Adipocyte (in vitro differentiated cells): ENCODE measurements around the gene CHMP6.

Experiments used
- DNase-seq: peaks from one replicate; pipeline ENCODE4 v3.0.0-alpha.2; 2015; ENCODE audit warnings: low read depth
- H3K27me3 ChIP-seq: replicated peaks from 2 replicates; pipeline ENCODE4 v1.7.0; 2013; ENCODE audit warnings: mild to moderate bottlenecking, low read length, moderate library complexity; ENCODE audit not compliant: control insufficient read depth, insufficient read depth
- H3K36me3 ChIP-seq: 2 replicates; pipeline ENCODE4 v1.7.0; 2013; ENCODE audit warnings: low read length, mild to moderate bottlenecking, moderate library complexity; ENCODE audit not compliant: control insufficient read depth, insufficient read depth, severe bottlenecking
- H3K4me1 ChIP-seq: 2 replicates; pipeline ENCODE4 v1.7.0; 2013; ENCODE audit warnings: mild to moderate bottlenecking, low read length, moderate library complexity; ENCODE audit not compliant: control insufficient read depth, insufficient read depth
- H3K4me3 ChIP-seq: 2 replicates; pipeline ENCODE4 v1.7.0; 2013; ENCODE audit warnings: mild to moderate bottlenecking, low read length, moderate library complexity
- H3K9ac ChIP-seq: 2 replicates; pipeline ENCODE4 v1.7.0; 2013; ENCODE audit warnings: mild to moderate bottlenecking, low read length, moderate library complexity
- H3K9me3 ChIP-seq: 2 replicates; pipeline ENCODE4 v1.7.0; 2013; ENCODE audit warnings: mild to moderate bottlenecking, low read length, moderate library complexity; ENCODE audit not compliant: control insufficient read depth

The CHMP6 gene

DNA sequence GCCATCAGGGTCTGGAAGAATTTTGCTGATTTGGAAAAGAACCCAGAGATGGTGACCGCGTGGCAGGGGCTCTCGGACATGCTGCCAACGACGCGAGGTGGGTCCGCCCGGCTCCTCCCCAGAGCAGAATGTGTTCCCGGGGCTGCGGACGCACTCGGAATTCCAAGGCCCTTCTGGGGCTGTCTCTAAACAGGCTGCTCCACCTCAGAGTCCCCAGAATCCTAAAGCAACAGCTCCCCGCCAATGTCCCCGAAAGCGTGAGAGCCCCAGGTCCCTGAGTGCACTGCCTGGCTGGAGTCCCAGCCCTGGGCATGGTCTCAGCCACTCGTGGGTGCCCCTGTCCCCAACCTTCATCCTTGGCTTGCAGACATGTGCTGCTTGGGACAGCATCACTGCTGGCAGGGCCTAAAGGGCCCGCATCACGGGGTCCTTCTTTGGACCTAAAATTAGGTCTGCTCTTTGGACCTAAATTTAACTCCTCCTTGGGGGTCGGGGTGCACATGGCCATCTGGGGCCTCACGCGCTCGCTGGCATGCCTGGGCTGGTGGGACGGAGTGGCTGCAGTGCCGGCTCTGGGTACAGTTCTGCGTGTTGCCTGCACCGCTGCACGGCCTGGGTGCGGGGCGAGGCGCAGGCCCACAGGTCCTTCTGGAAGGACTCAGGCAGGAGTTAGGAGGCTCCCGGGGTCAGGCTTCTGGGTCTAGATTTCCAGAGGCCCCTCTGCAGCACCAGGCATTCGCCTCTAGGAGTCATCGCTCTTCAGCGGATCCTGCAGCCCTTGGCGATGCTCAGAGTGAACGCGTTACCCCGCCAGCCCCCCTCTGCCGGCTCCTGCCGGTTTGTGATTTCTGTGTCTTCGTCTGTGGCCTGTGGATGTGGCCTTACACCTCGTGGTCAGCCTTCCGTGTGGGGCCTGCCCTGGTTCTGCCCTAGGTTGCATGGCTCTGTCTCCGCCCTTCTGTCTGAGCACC is 41.9 kb upstream of the CHMP6 start:
- DNase-seq, result no peak
- H3K9me3 ChIP-seq, result no peaks in the 10 kb centered on the region
- H3K36me3 ChIP-seq, result peaks cover 53% of the 10 kb centered on the region
- H3K27me3 ChIP-seq, result no peaks in the 10 kb centered on the region
- no peaks in the 10 kb centered on the region for H3K4me1 ChIP-seq
- no peak overlapping the region for H3K4me3 ChIP-seq
- H3K9ac ChIP-seq, result no peak overlapping the region

DNA sequence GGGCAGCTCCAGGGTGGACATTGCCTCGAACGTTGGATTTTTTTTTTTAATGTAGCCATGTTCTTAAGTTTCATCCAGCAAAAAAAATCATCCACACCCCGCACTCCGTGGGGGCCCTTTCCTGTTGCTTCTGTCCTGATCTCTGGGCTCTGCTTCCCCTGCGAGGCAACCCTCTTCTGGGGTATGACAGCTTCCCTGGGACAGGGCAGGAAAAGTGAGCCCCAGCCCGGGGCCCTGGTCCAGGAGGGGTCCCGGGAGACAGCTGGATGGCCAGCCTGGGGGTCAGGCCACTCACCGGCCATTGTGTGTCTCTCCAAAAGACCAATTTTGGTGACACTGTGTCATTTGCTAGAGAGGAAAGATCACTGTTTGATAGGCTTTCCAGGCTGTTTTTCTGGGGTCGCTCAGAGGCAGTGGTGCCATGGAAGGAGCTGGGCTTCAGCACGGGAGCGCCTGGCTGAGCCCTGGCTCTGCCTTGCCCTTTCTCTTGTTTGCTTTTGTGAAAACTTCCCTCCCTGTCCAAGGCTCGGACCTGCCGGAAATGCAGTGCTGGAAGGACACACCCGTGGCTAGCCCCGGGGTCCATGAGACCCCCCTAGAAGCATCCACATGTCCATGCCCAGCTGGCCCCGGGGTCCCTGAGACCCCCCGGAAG is 41.0 kb upstream of the CHMP6 start:
- DNase-seq, result no peak

DNA sequence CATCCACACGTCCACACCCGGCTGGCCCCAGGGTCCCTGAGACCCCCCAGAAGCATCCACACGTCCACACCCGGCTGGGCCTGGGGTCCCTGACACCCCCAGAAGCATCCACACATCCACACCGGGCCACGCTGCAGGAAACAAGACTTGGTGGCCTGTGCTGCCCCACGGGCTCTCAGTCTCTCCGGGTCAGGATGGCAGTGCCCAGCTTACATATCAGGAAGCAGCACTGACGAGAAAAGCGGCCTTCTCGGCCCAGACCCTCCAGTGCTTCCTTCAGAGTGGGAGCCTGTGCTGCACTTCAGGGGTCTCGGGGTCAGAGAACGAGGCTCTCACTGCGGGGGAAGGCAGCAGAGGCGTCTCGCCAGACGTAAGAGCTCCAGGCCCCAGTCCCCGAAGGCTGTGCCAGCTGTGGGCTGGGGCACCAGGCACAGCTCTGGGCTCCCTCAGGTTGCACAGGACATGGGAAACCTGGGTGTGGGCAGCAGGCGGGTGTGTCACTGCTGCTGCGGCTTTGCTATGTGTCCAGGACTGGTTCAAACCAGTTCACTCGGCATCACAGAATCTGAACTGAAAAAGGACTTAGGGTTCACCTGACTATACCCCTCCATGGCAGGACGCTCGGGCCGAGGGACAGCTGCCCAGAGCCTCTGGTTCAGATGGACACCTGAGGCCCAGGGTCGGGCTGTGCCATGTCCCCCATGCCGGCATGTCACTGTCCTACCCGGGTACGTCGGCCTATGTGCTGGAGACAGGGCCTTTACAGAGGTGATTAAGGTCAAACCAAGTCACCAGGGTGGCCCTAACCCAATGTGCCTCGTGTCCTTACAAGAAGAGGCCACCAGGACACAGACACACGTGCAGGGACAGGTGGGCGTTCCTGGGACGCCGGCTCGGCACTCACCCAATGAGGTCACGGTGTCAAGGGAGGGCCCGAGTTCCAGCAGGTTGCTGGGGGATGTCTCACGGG is 40.2 kb upstream of the CHMP6 start:
- Histone ChIP-seq H3K4me3 (no peak overlapping the region), H3K4me1 (no peaks in the 10 kb centered on the region), H3K9me3 (no peaks in the 10 kb centered on the region), H3K36me3 (peaks cover 43% of the 10 kb centered on the region), H3K9ac (no peak overlapping the region), H3K27me3 (no peaks in the 10 kb centered on the region)
- no peak for DNase-seq

More for the DNA sequence above, 41.0 kb upstream of the CHMP6 start:
- no peaks in the 10 kb centered on the region for H3K4me1 ChIP-seq
- H3K36me3 ChIP-seq, result peaks cover 51% of the 10 kb centered on the region
- no peaks in the 10 kb centered on the region for H3K27me3 ChIP-seq
- H3K4me3 ChIP-seq, result no peak overlapping the region
- no peak overlapping the region for H3K9ac ChIP-seq
- H3K9me3 ChIP-seq, result no peaks in the 10 kb centered on the region

DNA sequence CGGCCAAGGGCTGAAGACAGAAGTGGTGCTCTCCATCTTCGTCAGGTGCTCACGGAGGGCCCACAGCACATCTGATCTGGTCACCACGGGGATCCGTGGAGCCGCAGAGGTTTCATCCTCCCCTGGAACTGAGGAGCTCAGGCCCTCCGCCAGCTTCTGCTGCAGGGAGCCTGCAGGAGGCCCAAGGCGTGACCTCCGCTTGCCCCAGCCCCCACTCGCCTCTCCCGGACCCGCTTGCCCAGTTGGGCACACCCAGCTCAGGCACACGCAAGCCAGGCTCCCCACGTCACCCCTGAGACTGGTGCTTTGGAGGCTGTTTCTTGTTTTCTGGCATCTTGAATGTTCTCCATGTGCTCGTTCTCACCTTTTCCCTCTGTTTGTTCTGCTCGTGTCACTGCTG is 39.4 kb upstream of the CHMP6 start:
- no peaks in the 10 kb centered on the region for H3K27me3 ChIP-seq

DNA sequence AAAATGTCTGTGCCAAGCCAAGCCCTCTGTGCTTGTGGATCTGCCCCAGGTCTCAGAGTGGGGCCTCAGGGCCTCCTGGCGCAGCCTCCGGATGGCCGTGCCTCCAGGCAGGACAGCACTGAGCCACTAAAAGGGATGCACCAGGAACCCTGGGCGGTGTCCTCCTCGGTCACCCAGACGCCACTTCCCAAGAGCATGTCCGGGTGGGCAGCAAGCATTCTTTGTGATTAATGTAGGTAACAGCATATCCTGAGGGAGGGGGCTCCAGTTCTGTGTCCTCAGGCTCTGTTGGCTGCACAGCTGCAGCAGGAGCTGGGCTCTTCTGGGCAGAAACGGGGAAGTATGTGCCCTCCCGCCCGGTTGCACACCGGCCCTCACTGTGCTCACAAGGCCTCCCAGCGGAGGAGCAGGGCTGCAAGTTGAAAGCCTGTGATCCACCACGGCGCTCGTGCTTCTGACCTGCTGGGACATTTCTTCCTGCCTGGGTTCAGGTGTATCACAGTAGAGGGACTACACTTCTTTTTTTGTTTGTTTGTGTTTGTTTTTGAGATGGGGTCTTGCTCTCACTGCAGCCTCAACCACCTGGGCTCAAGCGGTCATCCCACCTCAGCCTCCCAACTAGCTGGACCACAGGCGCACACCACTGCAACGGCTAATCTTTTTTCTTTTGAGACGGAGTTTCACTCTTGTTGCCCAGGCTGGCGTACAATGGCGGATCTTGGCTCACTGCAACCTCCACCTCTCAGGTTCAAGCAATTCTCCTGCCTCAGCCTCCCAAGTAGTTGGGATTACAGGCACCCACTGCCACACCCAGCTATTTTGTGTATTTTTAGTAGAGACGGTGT is 37.9 kb upstream of the CHMP6 start:
- H3K27me3 ChIP-seq, result no peaks in the 10 kb centered on the region
- no peak overlapping the region for H3K4me3 ChIP-seq
- no peak overlapping the region for H3K9ac ChIP-seq
- no peak for DNase-seq
- peaks cover 33% of the 10 kb centered on the region for H3K36me3 ChIP-seq
- H3K4me1 ChIP-seq, result peaks cover 2% of the 10 kb centered on the region
- H3K9me3 ChIP-seq, result no peaks in the 10 kb centered on the region

More for the DNA sequence above, 39.4 kb upstream of the CHMP6 start:
- Histone ChIP-seq H3K36me3 (peaks cover 35% of the 10 kb centered on the region), H3K4me3 (no peak overlapping the region), H3K9me3 (no peaks in the 10 kb centered on the region), H3K4me1 (no peaks in the 10 kb centered on the region), H3K9ac (no peak overlapping the region)
- DNase-seq, result no peak

DNA sequence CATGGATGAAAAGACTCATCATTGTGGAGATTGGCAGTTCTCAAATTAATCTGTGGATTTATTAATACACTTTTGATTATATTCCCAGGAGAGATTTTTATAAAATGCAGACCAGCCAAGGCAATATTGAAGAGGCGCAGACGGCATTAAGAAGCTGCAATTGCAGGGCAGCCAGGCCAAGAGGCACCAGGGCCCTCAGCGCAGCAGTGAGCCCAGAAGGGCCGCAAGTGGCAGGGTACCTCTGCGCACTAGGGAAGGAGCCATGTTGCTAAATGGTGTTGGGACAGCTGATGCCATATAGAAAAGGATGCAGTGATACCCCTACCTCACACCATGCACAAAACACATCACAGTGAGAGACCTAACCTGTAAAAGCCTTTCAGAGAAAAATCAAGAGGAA is 36.6 kb upstream of the CHMP6 start:
- Histone ChIP-seq H3K27me3 (no peaks in the 10 kb centered on the region), H3K4me3 (no peak overlapping the region), H3K4me1 (peaks cover 16% of the 10 kb centered on the region), H3K9me3 (no peaks in the 10 kb centered on the region), H3K9ac (no peak overlapping the region), H3K36me3 (peaks cover 26% of the 10 kb centered on the region)
- DNase-seq, result no peak

DNA sequence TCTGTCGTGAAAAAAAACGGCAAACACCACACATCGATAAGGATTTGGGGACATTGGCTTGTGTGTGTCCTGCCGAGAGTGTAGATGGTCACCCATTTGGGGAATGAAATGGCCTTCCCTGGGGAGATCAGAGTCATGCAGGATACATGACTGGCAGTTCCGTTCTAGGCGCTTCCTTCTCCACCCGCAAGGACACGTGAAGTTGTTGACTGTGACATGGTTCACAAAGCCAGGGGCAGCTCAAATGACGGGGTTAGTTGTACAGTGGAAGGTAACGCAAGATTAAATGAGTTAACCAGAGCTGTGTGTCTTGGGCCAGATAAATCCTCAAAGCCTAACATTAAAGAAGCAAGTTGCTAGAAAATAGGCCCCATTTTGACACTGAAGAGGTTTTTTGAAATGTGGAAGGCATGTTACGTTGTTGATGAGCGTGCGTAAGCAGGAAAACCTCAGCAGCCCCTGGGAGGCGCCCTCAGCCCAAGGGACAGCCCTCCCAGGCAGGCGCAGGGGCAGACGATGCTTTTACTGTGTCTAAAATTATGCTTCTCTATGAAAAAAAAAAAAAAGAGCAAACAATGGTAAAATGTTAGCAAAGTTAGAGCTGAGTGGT is 35.9 kb upstream of the CHMP6 start:
- H3K27me3 ChIP-seq, result no peaks in the 10 kb centered on the region
- no peaks in the 10 kb centered on the region for H3K9me3 ChIP-seq
- H3K4me3 ChIP-seq, result no peak overlapping the region
- H3K36me3 ChIP-seq, result peaks cover 19% of the 10 kb centered on the region
- no peak for DNase-seq
- H3K9ac ChIP-seq, result no peak overlapping the region
- H3K4me1 ChIP-seq, result peaks cover 20% of the 10 kb centered on the region

DNA sequence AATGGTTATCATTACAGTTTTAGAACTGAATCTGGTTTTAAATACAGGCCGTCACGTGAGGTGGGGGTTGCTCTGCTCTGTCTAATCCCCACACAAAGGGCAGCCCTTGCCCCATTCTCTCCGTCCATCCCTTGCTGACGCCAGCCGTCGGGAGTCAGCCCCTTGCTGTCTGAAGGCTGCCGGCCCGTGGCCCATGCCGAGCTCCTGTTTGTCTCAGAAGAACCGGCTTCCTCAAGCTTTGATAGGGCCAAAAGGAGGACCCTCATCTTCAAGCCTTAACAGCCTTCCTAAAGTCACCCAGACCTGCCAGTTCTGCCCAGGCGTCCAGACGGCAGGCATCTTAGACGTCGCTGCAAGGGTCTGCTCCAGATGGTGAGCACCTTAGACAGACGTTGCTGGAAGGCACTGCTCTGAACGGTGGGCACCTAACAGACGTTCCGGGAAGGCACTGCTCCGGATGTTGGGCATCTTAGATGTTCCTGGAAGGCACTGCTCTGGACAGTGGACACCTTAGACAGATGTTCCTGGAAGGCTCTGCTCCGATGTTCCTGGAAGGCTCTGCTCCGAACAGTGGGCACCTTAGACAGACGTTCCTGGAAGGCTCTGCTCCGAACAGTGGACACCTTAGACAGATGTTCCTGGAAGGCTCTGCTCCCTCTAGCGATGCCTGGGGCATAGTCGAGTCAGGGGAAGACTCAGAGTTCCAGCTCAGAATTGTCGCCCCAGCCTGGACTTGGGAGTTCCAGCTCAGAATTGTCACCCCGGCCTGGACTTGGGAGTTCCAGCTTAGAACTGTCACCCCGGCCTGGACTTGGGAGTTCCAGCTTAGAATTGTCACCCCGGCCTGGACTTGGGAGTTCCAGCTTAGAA is 35.1 kb upstream of the CHMP6 start:
- H3K27me3 ChIP-seq, result no peaks in the 10 kb centered on the region
- H3K36me3 ChIP-seq, result peaks cover 12% of the 10 kb centered on the region
- H3K9me3 ChIP-seq, result no peaks in the 10 kb centered on the region
- no peak overlapping the region for H3K4me3 ChIP-seq
- peaks cover 20% of the 10 kb centered on the region for H3K4me1 ChIP-seq
- no peak overlapping the region for H3K9ac ChIP-seq
- no peak for DNase-seq

DNA sequence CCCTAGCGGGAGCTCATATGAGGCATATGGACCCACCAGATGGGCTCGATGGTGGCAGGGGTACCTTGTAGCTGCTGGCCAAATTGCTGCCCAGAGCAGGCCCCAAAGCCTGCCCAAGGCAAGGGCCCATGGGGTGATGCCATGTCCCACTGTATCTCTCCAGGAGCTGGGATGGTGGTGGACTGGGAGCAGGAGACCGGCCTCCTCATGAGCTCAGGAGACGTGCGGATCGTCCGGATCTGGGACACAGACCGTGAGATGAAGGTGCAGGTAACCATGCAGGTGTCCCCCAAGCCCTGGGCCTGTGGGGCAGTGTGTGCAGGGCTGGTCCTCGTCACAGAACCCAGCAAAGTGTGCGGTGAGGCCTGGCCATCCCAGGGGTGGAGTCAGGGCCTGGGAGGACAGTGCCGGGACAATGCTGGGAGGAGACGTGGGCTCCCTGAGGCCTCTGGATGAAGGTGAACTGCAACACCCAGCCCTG is 34.1 kb upstream of the CHMP6 start:
- Histone ChIP-seq H3K4me1 (peaks cover 20% of the 10 kb centered on the region), H3K9ac (no peak overlapping the region), H3K4me3 (no peak overlapping the region), H3K9me3 (no peaks in the 10 kb centered on the region), H3K27me3 (no peaks in the 10 kb centered on the region), H3K36me3 (peaks cover 3% of the 10 kb centered on the region)
- no peak for DNase-seq
